Stimulated activated naive CD4-positive, alpha-beta T cell (primary cell): Measurements from ENCODE around the gene PIP5K1A.
"Not testable (repeated sequence)": the region's sequence is repeated elsewhere in the genome, so short reads cannot be mapped to it uniquely, and the experiment has no call there.

Experiments
- DNase-seq, 6 experiments: peaks; one replicate each; lab custom pipeline; 2025; lab: John Stamatoyannopoulos, UW

Gene PIP5K1A

GRCh38 chr1:151193304-151193703, 5.0 kb upstream of the PIP5K1A start:
- no peak for DNase-seq

- DNase-seq = no peak
These were observed 4.5 kb upstream of the PIP5K1A start for GRCh38 chr1:151193856-151194255.

GRCh38 chr1:151194894-151195594, 3.3 kb upstream of the PIP5K1A start:
- DNase-seq = not testable (repeated sequence)

- peak in 5 of 6 experiments; percentile 30 to 68 (median 52) for DNase-seq
These were observed 2.0 kb upstream of the PIP5K1A start for GRCh38 chr1:151196292-151196800.

GRCh38 chr1:151197863-151198253, 494 bp upstream of the PIP5K1A start:
- DNase-seq = no peak

- peak in 2 of 6 experiments; percentile 3 to 4 for DNase-seq
These were observed 1.7 kb downstream of the PIP5K1A start for GRCh38 chr1:151199873-151200581.

GRCh38 chr1:151205381-151205965, 7.1 kb downstream of the PIP5K1A start:
- not testable (repeated sequence) for DNase-seq

- DNase-seq = no peak
These were observed 12.5 kb downstream of the PIP5K1A start for GRCh38 chr1:151210830-151211229.

- peak in 1 of 6 experiments; percentile 7 for DNase-seq
These were observed 13.8 kb downstream of the PIP5K1A start for GRCh38 chr1:151211972-151212705.

- DNase-seq = no peak
These were observed 15.2 kb downstream of the PIP5K1A start for GRCh38 chr1:151213560-151213959.

- no peak for DNase-seq
These were observed 23.3 kb downstream of the PIP5K1A start for GRCh38 chr1:151221616-151222015.

GRCh38 chr1:151222130-151222529, 23.8 kb downstream of the PIP5K1A start:
- DNase-seq = no peak

GRCh38 chr1:151235235-151235634, 36.9 kb downstream of the PIP5K1A start:
- DNase-seq = no peak

GRCh38 chr1:151237678-151238466, 39.5 kb downstream of the PIP5K1A start:
- no peak for DNase-seq

GRCh38 chr1:151238467-151238739, 40.1 kb downstream of the PIP5K1A start:
- no peak for DNase-seq

- no peak for DNase-seq
These were observed 44.1 kb downstream of the PIP5K1A start for GRCh38 chr1:151242442-151242841.

GRCh38 chr1:151243683-151244216, 45.4 kb downstream of the PIP5K1A start:
- no peak for DNase-seq

GRCh38 chr1:151246786-151247185, 48.4 kb downstream of the PIP5K1A start:
- no peak for DNase-seq

GRCh38 chr1:151251656-151252470, 53.5 kb downstream of the PIP5K1A start:
- DNase-seq = peak; percentile 8 to 66 (median 50)
